Keratinocyte (primary cell): ENCODE measurements around the gene RNF180. TPM values are rescaled to one million over a fixed set of nuclear protein-coding genes. Genes with fewer than 3 reads are reported as not detected.
A peak's percentile ranks its signal among the peaks of the same experiment; 100 is the strongest.

ENCODE experiments used
- DNase-seq: peaks from one replicate; pipeline ENCODE4 v3.0.0-alpha.2; 2011; ENCODE audit warnings: low read depth, missing footprints, low spot score
- FAIRE-seq: peaks from 2 replicates; lab custom pipeline; 2011; peaks lifted over from hg19 to GRCh38; lab: Jason Lieb, UNC
- H2AFZ ChIP-seq: 2 replicates; pipeline ENCODE4 v1.6.0; 2012; ENCODE audit warnings: low read length, control low read depth, inconsistent platforms; ENCODE audit not compliant: control insufficient read depth
- H3K27ac ChIP-seq: 2 replicates; pipeline ENCODE4 v1.5.1; 2011; ENCODE audit warnings: low read length; ENCODE audit not compliant: control insufficient read depth, insufficient read depth
- H3K27me3 ChIP-seq: 3 replicates; pipeline ENCODE4 v1.6.0; 2011; ENCODE audit warnings: low read length; ENCODE audit not compliant: control insufficient read depth, insufficient read depth; ENCODE audit errors: extremely low read depth
- H3K36me3 ChIP-seq, 2 experiments: 2 replicates in 1 of 2; 3 replicates in 1 of 2; pipeline ENCODE4 v1.5.1; 2011; ENCODE audit warnings: low read length in 2 of 2, mild to moderate bottlenecking in 1 of 2; ENCODE audit not compliant: control insufficient read depth in 2 of 2, insufficient read depth in 2 of 2; ENCODE audit errors: extremely low read depth in 1 of 2
- H3K4me1 ChIP-seq: 3 replicates; pipeline ENCODE4 v1.5.1; 2011; ENCODE audit warnings: low read length; ENCODE audit not compliant: control insufficient read depth, insufficient read depth; ENCODE audit errors: extremely low read depth
- H3K4me2 ChIP-seq: 3 replicates; pipeline ENCODE4 v1.6.0; 2011; ENCODE audit warnings: low read depth, low read length; ENCODE audit not compliant: control insufficient read depth, insufficient read depth; ENCODE audit errors: extremely low read depth
- H3K4me3 ChIP-seq, 3 experiments: fragments of 200-600 bp in 1 of 3; sonication (generic) in 1 of 3; 2 replicates in 2 of 3; 3 replicates in 1 of 3; pipeline ENCODE4 v1.5.1; 2011 to 2016; ENCODE audit warnings: low read length in 3 of 3, mild to moderate bottlenecking in 3 of 3, control low read depth in 2 of 3, inconsistent platforms in 1 of 3, low read depth in 1 of 3, mixed read lengths in 1 of 3, mixed run types in 1 of 3, moderate library complexity in 1 of 3; ENCODE audit not compliant: control insufficient read depth in 2 of 3, insufficient read depth in 2 of 3; ENCODE audit errors: extremely low read depth in 1 of 3
- H3K79me2 ChIP-seq: 2 replicates; pipeline ENCODE4 v1.6.0; 2012; ENCODE audit warnings: low read length; ENCODE audit not compliant: control insufficient read depth, insufficient read depth
- H3K9ac ChIP-seq: 3 replicates; pipeline ENCODE4 v1.6.0; 2011; ENCODE audit warnings: low read length; ENCODE audit not compliant: control insufficient read depth, insufficient read depth; ENCODE audit errors: extremely low read depth
- H3K9me1 ChIP-seq: 3 replicates; pipeline ENCODE4 v1.6.0; 2011; ENCODE audit warnings: low read length; ENCODE audit not compliant: control insufficient read depth, insufficient read depth; ENCODE audit errors: extremely low read depth
- H3K9me3 ChIP-seq: 2 replicates; pipeline ENCODE4 v1.5.1; 2012; ENCODE audit warnings: low read depth, low read length; ENCODE audit not compliant: control insufficient read depth
- H4K20me1 ChIP-seq: 3 replicates; pipeline ENCODE4 v1.6.0; 2011; ENCODE audit warnings: low read length; ENCODE audit not compliant: control insufficient read depth, insufficient read depth; ENCODE audit errors: extremely low read depth
- CTCF ChIP-seq, 3 experiments: IDR thresholded peaks in 1 of 3; conservative IDR thresholded peaks in 1 of 3; optimal IDR thresholded peaks in 1 of 3; 2 replicates in 2 of 3; 3 replicates in 1 of 3; pipeline versions ENCODE3 to v1.5.1; 2011; ENCODE audit warnings: low read length in 3 of 3, mild to moderate bottlenecking in 3 of 3, moderate library complexity in 2 of 3, control low read depth in 1 of 3, inconsistent platforms in 1 of 3; ENCODE audit not compliant: insufficient read depth in 2 of 3; ENCODE audit errors: extremely low read depth in 1 of 3
- EZH2 ChIP-seq: IDR thresholded peaks from one replicate; pipeline ENCODE4 v1.6.1; 2012; ENCODE audit warnings: inconsistent platforms, mild to moderate bottlenecking, low read length, moderate library complexity
- dilution Hi-C: fragments of 300-500 bp; cut with MboI; formaldehyde crosslinking; loops from one replicate; pipeline ENCODE4 v1.7.0; 2020; ENCODE audit warnings: low sequenced_read_pairs; ENCODE audit not compliant: extremely low pct_ligation_motif_present
- polyA plus RNA-seq, 5 experiments: library from polyadenylated mRNA; depleted of rRNA in 3 of 5; stranded (reverse) in 3 of 5; stranded (forward) in 1 of 5; unstranded in 1 of 5; fragments of >200 nt; gene quantifications; 1 replicate in 1 of 5; 2 replicates in 3 of 5; 3 replicates in 1 of 5; pipeline versions ENCODE4 v1.2.1 to v1.2.3, GENCODE V29; 2011 to 2012; ENCODE audit warnings: missing spikeins in 2 of 5, low read depth in 1 of 5, low replicate concordance in 1 of 5

RNF180 gene
- polyA plus RNA-seq, 1 donor (not counting 4 experiments of a cell fraction or from before 2014, with no cell fraction given), result 2.4 TPM

GRCh38 chr5:64181440-64181839, 15.8 kb downstream of the RNF180 start:
- Histone ChIP-seq H3K4me1 (peaks cover 6% of the 10 kb centered on the region), H3K79me2 (no peaks in the 10 kb centered on the region), H3K27ac (no peak overlapping the region), H3K9ac (no peak overlapping the region), H3K9me3 (no peaks in the 10 kb centered on the region), H4K20me1 (no peaks in the 10 kb centered on the region), H3K27me3 (no peaks in the 10 kb centered on the region), H2AFZ (no peak overlapping the region), H3K36me3 (no peaks in the 10 kb centered on the region), H3K4me3 (no peak overlapping the region), H3K9me1 (no peaks in the 10 kb centered on the region), H3K4me2 (peak overlapping the region; percentile 17)
- DNase-seq (no peak), FAIRE-seq (no peak)
- TF ChIP-seq EZH2 (no peak), CTCF (optimal IDR thresholded peaks at IDR 0.05 in 1 of 3, IDR thresholded peaks at IDR 0.05 in 1 of 3, conservative IDR thresholded peaks at IDR 0.05 in 1 of 3; ENCODE audit: extremely low read depth in 1 of 3, insufficient read depth in 2 of 3, low read length in 3 of 3) (no peak)
- dilution Hi-C loops, result no loop called here

DNA sequence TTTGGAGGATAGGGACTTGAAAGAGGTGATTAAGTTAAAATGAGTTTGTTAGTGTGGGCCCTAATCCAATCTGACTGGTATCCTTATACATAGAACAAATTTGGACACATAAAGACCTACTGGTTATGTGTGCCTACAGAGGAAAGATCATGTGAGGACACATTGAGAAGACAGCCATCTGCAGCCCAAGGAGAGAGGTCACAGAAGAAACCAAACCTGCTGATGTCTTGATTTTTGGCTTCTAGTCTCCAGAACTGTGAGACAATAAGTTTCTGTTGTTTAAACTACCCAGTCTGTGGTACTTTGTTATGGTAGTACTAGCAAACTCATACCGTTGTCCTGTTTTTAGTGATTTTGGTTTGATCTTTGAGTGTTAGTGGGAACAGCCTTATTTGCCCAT, 18.3 kb downstream of the RNF180 start:
- no peak overlapping the region for H3K9ac ChIP-seq
- no peaks in the 10 kb centered on the region for H3K9me1 ChIP-seq
- no peaks in the 10 kb centered on the region for H4K20me1 ChIP-seq
- TF ChIP-seq CTCF (optimal IDR thresholded peaks at IDR 0.05 in 1 of 3, IDR thresholded peaks at IDR 0.05 in 1 of 3, conservative IDR thresholded peaks at IDR 0.05 in 1 of 3; ENCODE audit: extremely low read depth in 1 of 3, insufficient read depth in 2 of 3, low read length in 3 of 3) (no peak), EZH2 (no peak)
- H3K36me3 ChIP-seq, result no peaks in the 10 kb centered on the region
- no peak overlapping the region for H2AFZ ChIP-seq
- no peaks in the 10 kb centered on the region for H3K27me3 ChIP-seq
- H3K4me2 ChIP-seq, result no peak overlapping the region
- dilution Hi-C loops, result no loop called here
- FAIRE-seq, result no peak
- no peaks in the 10 kb centered on the region for H3K79me2 ChIP-seq
- no peak overlapping the region for H3K27ac ChIP-seq
- no peak for DNase-seq
- H3K4me3 ChIP-seq, result no peak overlapping the region
- H3K9me3 ChIP-seq, result no peaks in the 10 kb centered on the region
- H3K4me1 ChIP-seq, result peaks cover 6% of the 10 kb centered on the region
